Vagina (tissue), 2 donors: ENCODE data around the gene SLC9A2. TPM values are rescaled to one million over a fixed set of nuclear protein-coding genes. Genes with fewer than 3 reads are reported as not detected.

Experiments used
- DNase-seq, 2 donors: peaks; one replicate each; pipeline ENCODE4 v3.0.0-alpha.2; 2017; ENCODE audit errors: extremely low spot score in 2 of 2
- H3K27ac ChIP-seq: fragments of 200-600 bp; sonication (generic); one replicate; pipeline ENCODE4 v1.5.1; 2019
- H3K27me3 ChIP-seq: fragments of 200-600 bp; sonication (generic); one replicate; pipeline ENCODE4 v1.5.1; 2019
- H3K36me3 ChIP-seq, 2 donors: fragments of 200-600 bp; sonication (generic); one replicate each; pipeline ENCODE4 v1.5.1; 2017 to 2019
- H3K4me1 ChIP-seq: fragments of 200-600 bp; sonication (generic); one replicate; pipeline ENCODE4 v1.5.1; 2019
- H3K4me3 ChIP-seq, 2 donors: fragments of 200-600 bp; sonication (generic); 1 replicate in 1 of 2; 2 replicates in 1 of 2; pipeline ENCODE4 v1.5.1; 2016 to 2019
- H3K9me3 ChIP-seq: fragments of 200-600 bp; sonication (generic); one replicate; pipeline ENCODE4 v1.5.1; 2019
- POLR2A ChIP-seq, 2 donors: fragments of 450-650 bp; IDR thresholded peaks; one replicate each; pipeline ENCODE4 v1.6.1; 2017; ENCODE audit warnings: antibody characterized with exemption in 2 of 2, mild to moderate bottlenecking in 2 of 2, moderate library complexity in 2 of 2
- POLR2AphosphoS5 ChIP-seq, 2 donors: sonication (generic); formaldehyde crosslinking; IDR thresholded peaks; one replicate each; pipeline ENCODE4 v1.9.0; 2017; ENCODE audit warnings: antibody characterized with exemption in 2 of 2, mild to moderate bottlenecking in 2 of 2, low read depth in 1 of 2; ENCODE audit not compliant: insufficient read depth in 1 of 2
- intact Hi-C: fragments of 100-400 bp; cut with DNase I; formaldehyde crosslinking; loops from one replicate; pipeline ENCODE4 v1.15.1; 2023
- total RNA-seq: library from RNA; depleted of rRNA; stranded (reverse); fragments of >200 nt; gene quantifications from one replicate; pipeline ENCODE4 v1.2.3, GENCODE V29; 2016
- TF ChIP-seq, protein P1 (sequence below), 3 experiments: fragments of 450-650 bp in 2 of 3; fragments of 200-600 bp in 1 of 3; sonication (generic) in 1 of 3; IDR thresholded peaks; one replicate each; pipeline ENCODE4 v1.5.1; 2017 to 2019; ENCODE audit warnings: antibody characterized with exemption in 3 of 3, mild to moderate bottlenecking in 2 of 3, moderate library complexity in 2 of 3

Gene SLC9A2
- not detected for total RNA-seq

- no peak within 1 kb of the TSS for H3K27ac ChIP-seq
- TF ChIP-seq POLR2A (IDR thresholded peaks at IDR 0.05) (no peak), POLR2AphosphoS5 (IDR thresholded peaks at IDR 0.05; ENCODE audit: insufficient read depth in 1 of 2, low read depth in 1 of 2) (no peak)
- TF ChIP-seq, protein P1, sequence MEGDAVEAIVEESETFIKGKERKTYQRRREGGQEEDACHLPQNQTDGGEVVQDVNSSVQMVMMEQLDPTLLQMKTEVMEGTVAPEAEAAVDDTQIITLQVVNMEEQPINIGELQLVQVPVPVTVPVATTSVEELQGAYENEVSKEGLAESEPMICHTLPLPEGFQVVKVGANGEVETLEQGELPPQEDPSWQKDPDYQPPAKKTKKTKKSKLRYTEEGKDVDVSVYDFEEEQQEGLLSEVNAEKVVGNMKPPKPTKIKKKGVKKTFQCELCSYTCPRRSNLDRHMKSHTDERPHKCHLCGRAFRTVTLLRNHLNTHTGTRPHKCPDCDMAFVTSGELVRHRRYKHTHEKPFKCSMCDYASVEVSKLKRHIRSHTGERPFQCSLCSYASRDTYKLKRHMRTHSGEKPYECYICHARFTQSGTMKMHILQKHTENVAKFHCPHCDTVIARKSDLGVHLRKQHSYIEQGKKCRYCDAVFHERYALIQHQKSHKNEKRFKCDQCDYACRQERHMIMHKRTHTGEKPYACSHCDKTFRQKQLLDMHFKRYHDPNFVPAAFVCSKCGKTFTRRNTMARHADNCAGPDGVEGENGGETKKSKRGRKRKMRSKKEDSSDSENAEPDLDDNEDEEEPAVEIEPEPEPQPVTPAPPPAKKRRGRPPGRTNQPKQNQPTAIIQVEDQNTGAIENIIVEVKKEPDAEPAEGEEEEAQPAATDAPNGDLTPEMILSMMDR (IDR thresholded peaks at IDR 0.05): no peak
- peaks cover 20% of the 10 kb centered on the region for H3K4me1 ChIP-seq
- H3K27me3 ChIP-seq: no peaks in the 10 kb centered on the region
- no peaks in the 10 kb centered on the region for H3K36me3 ChIP-seq
- no peak for DNase-seq
- no peaks in the 10 kb centered on the region for H3K9me3 ChIP-seq
- peak within 1 kb of the TSS; percentile 39 to 52 for H3K4me3 ChIP-seq
- intact Hi-C loops: no loop called here
Measured at GRCh38 chr2:102619414-102620319, at the start of gene SLC9A2. Gene SLC9A2 (plus strand): TSS chr2:102619553. CDS start chr2:102619849, 296 bp downstream.

GRCh38 chr2:102575888-102576287 is 43.5 kb upstream of the SLC9A2 start:
- no peak for DNase-seq
- TF ChIP-seq POLR2A (IDR thresholded peaks at IDR 0.05) (no peak), POLR2AphosphoS5 (IDR thresholded peaks at IDR 0.05; ENCODE audit: insufficient read depth in 1 of 2, low read depth in 1 of 2) (no peak)
- TF ChIP-seq, protein P1 (IDR thresholded peaks at IDR 0.05): no peak
- intact Hi-C loops: no loop called here

DNA sequence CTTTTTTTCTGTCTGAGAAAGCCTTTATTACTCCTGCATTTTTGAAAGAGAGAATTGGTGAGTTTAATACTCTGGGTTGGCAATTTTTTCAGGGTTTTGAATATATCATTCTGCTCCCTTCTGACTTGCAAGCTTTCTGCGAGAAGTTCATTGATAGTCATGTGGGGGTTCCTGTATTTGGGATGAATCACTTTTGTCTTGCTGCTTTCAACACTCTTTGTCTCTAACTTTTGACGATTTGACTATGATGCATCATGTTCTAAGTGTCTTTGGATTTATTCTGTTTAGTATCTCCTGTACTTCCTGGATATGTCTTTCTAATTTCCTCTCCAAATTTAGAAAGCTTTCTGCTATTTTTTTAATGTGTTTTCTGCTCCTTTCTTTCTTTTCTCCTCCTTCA is 41.0 kb upstream of the SLC9A2 start:
- intact Hi-C loops: no loop called here
- no peak overlapping the region for H3K4me3 ChIP-seq

More at GRCh38 chr2:102575888-102576287, 43.5 kb upstream of the SLC9A2 start:
- H3K36me3 ChIP-seq: no peaks in the 10 kb centered on the region
- H3K4me3 ChIP-seq: no peak overlapping the region
- H3K27me3 ChIP-seq: no peaks in the 10 kb centered on the region
- H3K27ac ChIP-seq: no peak overlapping the region
- no peaks in the 10 kb centered on the region for H3K9me3 ChIP-seq
- H3K4me1 ChIP-seq: no peaks in the 10 kb centered on the region

GRCh38 chr2:102581911-102582310 is 37.4 kb upstream of the SLC9A2 start:
- intact Hi-C loops: no loop called here
- H3K4me1 ChIP-seq: no peaks in the 10 kb centered on the region
- TF ChIP-seq POLR2A (IDR thresholded peaks at IDR 0.05) (no peak), POLR2AphosphoS5 (IDR thresholded peaks at IDR 0.05; ENCODE audit: insufficient read depth in 1 of 2, low read depth in 1 of 2) (no peak)
- TF ChIP-seq, protein P1 (IDR thresholded peaks at IDR 0.05): no peak
- H3K36me3 ChIP-seq: no peaks in the 10 kb centered on the region
- no peak overlapping the region for H3K27ac ChIP-seq
- DNase-seq: no peak
- no peaks in the 10 kb centered on the region for H3K27me3 ChIP-seq
- H3K4me3 ChIP-seq: no peak overlapping the region
- no peaks in the 10 kb centered on the region for H3K9me3 ChIP-seq

More for the DNA sequence above, 41.0 kb upstream of the SLC9A2 start:
- no peak for DNase-seq
- H3K27ac ChIP-seq: no peak overlapping the region
- H3K9me3 ChIP-seq: no peaks in the 10 kb centered on the region
- TF ChIP-seq, protein P1 (IDR thresholded peaks at IDR 0.05): no peak
- TF ChIP-seq POLR2AphosphoS5 (IDR thresholded peaks at IDR 0.05; ENCODE audit: insufficient read depth in 1 of 2, low read depth in 1 of 2) (no peak), POLR2A (IDR thresholded peaks at IDR 0.05) (no peak)
- H3K4me1 ChIP-seq: no peaks in the 10 kb centered on the region
- no peaks in the 10 kb centered on the region for H3K27me3 ChIP-seq
- H3K36me3 ChIP-seq: no peaks in the 10 kb centered on the region

DNA sequence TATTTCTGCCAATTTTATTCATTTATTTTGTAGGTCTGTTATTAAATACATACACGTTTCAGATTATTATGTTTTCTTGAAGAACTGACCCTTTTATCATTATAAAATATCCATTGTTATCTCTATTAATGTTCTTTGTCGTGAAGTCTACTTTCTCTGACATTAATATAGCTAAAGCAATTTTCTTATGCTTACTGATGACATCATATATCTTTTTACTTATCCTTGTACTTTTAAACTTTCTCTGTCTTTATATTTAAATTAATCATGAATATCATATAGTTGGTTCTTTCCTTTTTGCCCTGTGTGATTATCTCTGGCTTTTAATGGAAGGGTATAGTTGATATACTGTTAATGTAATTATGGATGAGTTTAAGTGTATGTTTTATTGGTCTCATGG is 36.5 kb upstream of the SLC9A2 start:
- no peak for DNase-seq
- Histone ChIP-seq H3K9me3 (no peaks in the 10 kb centered on the region), H3K4me1 (no peaks in the 10 kb centered on the region), H3K27me3 (no peaks in the 10 kb centered on the region), H3K36me3 (no peaks in the 10 kb centered on the region), H3K4me3 (no peak overlapping the region), H3K27ac (no peak overlapping the region)
- intact Hi-C loops: no loop called here
- no peak for TF ChIP-seq POLR2A (IDR thresholded peaks at IDR 0.05)
- TF ChIP-seq, protein P1 (IDR thresholded peaks at IDR 0.05): no peak
- TF ChIP-seq POLR2AphosphoS5 (IDR thresholded peaks at IDR 0.05; ENCODE audit: insufficient read depth in 1 of 2, low read depth in 1 of 2): no peak
